Esophagus muscularis mucosa (tissue), 4 donors: ENCODE measurements around the gene CDC37L1. TPM values are rescaled to one million over a fixed set of nuclear protein-coding genes. Genes with fewer than 3 reads are reported as not detected.

Experiments
- DNase-seq: peaks from one replicate; pipeline ENCODE4 v3.0.0-alpha.2; 2017; ENCODE audit errors: extremely low spot score
- H3K27ac ChIP-seq, 4 donors: fragments of 200-600 bp; sonication (generic); replicated peaks in 1 of 4; 1 replicate in 3 of 4; 2 replicates in 1 of 4; pipeline ENCODE4 v1.5.1; 2016 to 2019; ENCODE audit warnings: mild to moderate bottlenecking in 1 of 4
- H3K27me3 ChIP-seq, 4 donors: fragments of 200-600 bp; sonication (generic); one replicate each; pipeline versions ENCODE4 v1.5.1 to v1.6.0; 2016 to 2019
- H3K36me3 ChIP-seq, 4 donors: fragments of 200-600 bp; sonication (generic); one replicate each; pipeline ENCODE4 v1.5.1; 2016 to 2019
- H3K4me1 ChIP-seq, 4 donors: fragments of 200-600 bp; sonication (generic); one replicate each; pipeline ENCODE4 v1.5.1; 2016 to 2019
- H3K4me3 ChIP-seq, 4 donors: fragments of 200-600 bp; sonication (generic); 1 replicate in 2 of 4; 2 replicates in 2 of 4; pipeline ENCODE4 v1.5.1; 2016 to 2019; ENCODE audit warnings: mild to moderate bottlenecking in 4 of 4, moderate library complexity in 1 of 4
- H3K9me3 ChIP-seq, 4 donors: fragments of 200-600 bp; sonication (generic); 1 replicate in 3 of 4; 2 replicates in 1 of 4; pipeline ENCODE4 v1.5.1; 2016 to 2019
- CTCF ChIP-seq, 3 experiments: fragments of 200-600 bp in 2 of 3; fragments of 450-650 bp in 1 of 3; sonication (generic) in 2 of 3; IDR thresholded peaks; one replicate each; pipeline ENCODE4 v1.5.1; 2017 to 2019; ENCODE audit warnings: antibody characterized with exemption in 3 of 3, mild to moderate bottlenecking in 2 of 3, moderate library complexity in 1 of 3
- EP300 ChIP-seq: sonication (generic); formaldehyde crosslinking; IDR thresholded peaks from one replicate; pipeline ENCODE4 v1.6.1; 2017; ENCODE audit warnings: antibody characterized with exemption
- POLR2A ChIP-seq: fragments of 450-650 bp; IDR thresholded peaks from one replicate; pipeline ENCODE4 v1.6.1; 2017; ENCODE audit warnings: antibody characterized with exemption, moderate library complexity, mild to moderate bottlenecking, low read depth
- POLR2AphosphoS5 ChIP-seq, 2 donors: sonication (generic); formaldehyde crosslinking; IDR thresholded peaks; one replicate each; pipeline ENCODE4 v1.6.1; 2017; ENCODE audit warnings: antibody characterized with exemption in 2 of 2
- WGBS: methylation state at CpG from one replicate; pipeline ENCODE4 v1.1.5; 2018; 5-methylcytosine and 5-hydroxymethylcytosine counted together
- intact Hi-C: fragments of 100-400 bp; cut with DNase I; formaldehyde crosslinking; loops from one replicate; pipeline ENCODE4 v1.15.1; 2023
- total RNA-seq, 4 donors: library from RNA; depleted of rRNA; stranded (reverse); fragments of >200 nt; gene quantifications; one replicate each; pipeline versions ENCODE4 v1.1.0 to v1.2.1, GENCODE V29; 2016

Gene CDC37L1
- total RNA-seq, 4 donors from 2014 or later: 78.3 to 115 (median 86.4) TPM

GRCh38 chr9:4717815-4718214, 38.4 kb downstream of the CDC37L1 start:
- Histone ChIP-seq H3K27ac (no peak overlapping the region), H3K27me3 (no peaks in the 10 kb centered on the region), H3K4me3 (no peak overlapping the region), H3K4me1 (no peaks in the 10 kb centered on the region), H3K9me3 (no peaks in the 10 kb centered on the region), H3K36me3 (peaks cover 36 to 92% (median 77%) of the 10 kb centered on the region in 4 donors)
- intact Hi-C loops: no loop called here
- no peak for DNase-seq
- WGBS: 93% methylated on average over 3 of the region's 4 CpGs
- TF ChIP-seq POLR2A: no peak

GRCh38 chr9:4718911-4719310, 39.5 kb downstream of the CDC37L1 start:
- no peaks in the 10 kb centered on the region for H3K4me1 ChIP-seq
- peaks cover 36 to 84% (median 69%) of the 10 kb centered on the region in 4 donors for H3K36me3 ChIP-seq
- no peaks in the 10 kb centered on the region for H3K27me3 ChIP-seq
- DNase-seq: no peak
- TF ChIP-seq CTCF (IDR thresholded peaks at IDR 0.05): no peak
- TF ChIP-seq POLR2AphosphoS5 (IDR thresholded peaks at IDR 0.05): no peak
- TF ChIP-seq POLR2A: no peak
- no peak for TF ChIP-seq EP300
- WGBS: 94% methylated on average over 6 of the region's 6 CpGs
- no peak overlapping the region for H3K27ac ChIP-seq
- no peak overlapping the region for H3K4me3 ChIP-seq
- intact Hi-C loops: no loop called here
- no peaks in the 10 kb centered on the region for H3K9me3 ChIP-seq

- H3K36me3 ChIP-seq: peaks cover 25 to 60% (median 46%) of the 10 kb centered on the region in 4 donors
- WGBS: 95% methylated on average over 4 of the region's 4 CpGs
- no peak for DNase-seq
- TF ChIP-seq CTCF (IDR thresholded peaks at IDR 0.05) (no peak), POLR2A (no peak), POLR2AphosphoS5 (IDR thresholded peaks at IDR 0.05) (no peak), EP300 (no peak)
- H3K4me3 ChIP-seq: no peak overlapping the region
- intact Hi-C loops: no loop called here
- H3K27ac ChIP-seq: no peak overlapping the region
- H3K27me3 ChIP-seq: no peaks in the 10 kb centered on the region
- no peaks in the 10 kb centered on the region for H3K4me1 ChIP-seq
- no peaks in the 10 kb centered on the region for H3K9me3 ChIP-seq
These were observed 42.4 kb downstream of the CDC37L1 start for GRCh38 chr9:4721736-4722135.

- Histone ChIP-seq H3K36me3 (peaks cover 0 to 20% (median 15%) of the 10 kb centered on the region in 4 donors), H3K9me3 (no peaks in the 10 kb centered on the region), H3K27me3 (no peaks in the 10 kb centered on the region), H3K27ac (no peak overlapping the region), H3K4me1 (peaks cover 0 to 2% (median 0%) of the 10 kb centered on the region in 4 donors), H3K4me3 (no peak overlapping the region)
- no peak for TF ChIP-seq POLR2A
- no peak for TF ChIP-seq POLR2AphosphoS5 (IDR thresholded peaks at IDR 0.05)
- no peak for TF ChIP-seq CTCF (IDR thresholded peaks at IDR 0.05)
- TF ChIP-seq EP300: no peak
- intact Hi-C loops: no loop called here
- no peak for DNase-seq
- 83% methylated on average over 7 of the region's 7 CpGs for WGBS
These were observed 46.5 kb downstream of the CDC37L1 start for GRCh38 chr9:4725706-4726442.

GRCh38 chr9:4727593-4727992, 48.2 kb downstream of the CDC37L1 start:
- Histone ChIP-seq H3K27ac (no peak overlapping the region), H3K36me3 (peaks cover 0 to 3% (median 3%) of the 10 kb centered on the region in 4 donors), H3K27me3 (no peaks in the 10 kb centered on the region), H3K4me1 (peaks cover 0 to 15% (median 4%) of the 10 kb centered on the region in 4 donors), H3K9me3 (no peaks in the 10 kb centered on the region), H3K4me3 (no peak overlapping the region)
- TF ChIP-seq POLR2AphosphoS5 (IDR thresholded peaks at IDR 0.05) (no peak), EP300 (no peak)
- 89% methylated on average over 1 of the region's 1 CpG for whole genome bisulfite sequencing
- intact Hi-C loops: no loop called here
- no peak for DNase-seq

GRCh38 chr9:4732890-4733289, 53.5 kb downstream of the CDC37L1 start:
- 89% methylated on average over 1 of the region's 1 CpG for WGBS
- peaks cover 4 to 29% (median 15%) of the 10 kb centered on the region in 4 donors for H3K4me1 ChIP-seq
- no peaks in the 10 kb centered on the region for H3K36me3 ChIP-seq
- no peak overlapping the region for H3K4me3 ChIP-seq
- DNase-seq: no peak
- H3K9me3 ChIP-seq: no peaks in the 10 kb centered on the region
- no peak for TF ChIP-seq EP300
- no peak for TF ChIP-seq POLR2AphosphoS5 (IDR thresholded peaks at IDR 0.05)
- no peak for TF ChIP-seq POLR2A
- intact Hi-C loops: no loop called here
- no peak overlapping the region for H3K27ac ChIP-seq
- H3K27me3 ChIP-seq: no peaks in the 10 kb centered on the region
